Nephron (organoid): ENCODE measurements around the gene HACD2.

Experiments used
- H3K27ac Mint-ChIP-seq, 3 experiments: 2 replicates each; pipeline ENCODE4 v1.8.0; 2020; ENCODE audit warnings: mixed read lengths in 3 of 3, mild to moderate bottlenecking in 2 of 3, moderate library complexity in 1 of 3
- H3K27me3 Mint-ChIP-seq: 2 replicates; pipeline ENCODE4 v1.8.0; 2021; ENCODE audit warnings: low read depth, mild to moderate bottlenecking, moderate library complexity, mixed read lengths
- H3K36me3 Mint-ChIP-seq: 2 replicates; pipeline ENCODE4 v1.8.0; 2020; ENCODE audit warnings: low read depth, mixed read lengths
- H3K4me1 Mint-ChIP-seq: 2 replicates; pipeline ENCODE4 v1.8.0; 2020; ENCODE audit warnings: mixed read lengths
- H3K4me3 Mint-ChIP-seq, 3 experiments: 2 replicates each; pipeline ENCODE4 v1.8.0; 2020; ENCODE audit warnings: mild to moderate bottlenecking in 3 of 3, mixed read lengths in 3 of 3, moderate library complexity in 2 of 3
- H3K9me3 Mint-ChIP-seq: 2 replicates; pipeline ENCODE4 v1.8.0; 2020; ENCODE audit warnings: mixed read lengths
- TF ChIP-seq, protein P1 (sequence below), 3 experiments: fragments of 200-600 bp; sonication (generic); IDR thresholded peaks; one replicate each; pipeline ENCODE4 v1.5.0; 2021; ENCODE audit warnings: antibody characterized with exemption in 3 of 3; ENCODE audit not compliant: unreplicated experiment in 3 of 3

HACD2 gene

GRCh38 chr3:123481071-123481470, 103.8 kb downstream of the HACD2 start:
- H3K4me3 Mint-ChIP-seq, result no peak overlapping the region
- no peaks in the 10 kb centered on the region for H3K36me3 Mint-ChIP-seq
- no peaks in the 10 kb centered on the region for H3K4me1 Mint-ChIP-seq
- TF ChIP-seq, protein P1, sequence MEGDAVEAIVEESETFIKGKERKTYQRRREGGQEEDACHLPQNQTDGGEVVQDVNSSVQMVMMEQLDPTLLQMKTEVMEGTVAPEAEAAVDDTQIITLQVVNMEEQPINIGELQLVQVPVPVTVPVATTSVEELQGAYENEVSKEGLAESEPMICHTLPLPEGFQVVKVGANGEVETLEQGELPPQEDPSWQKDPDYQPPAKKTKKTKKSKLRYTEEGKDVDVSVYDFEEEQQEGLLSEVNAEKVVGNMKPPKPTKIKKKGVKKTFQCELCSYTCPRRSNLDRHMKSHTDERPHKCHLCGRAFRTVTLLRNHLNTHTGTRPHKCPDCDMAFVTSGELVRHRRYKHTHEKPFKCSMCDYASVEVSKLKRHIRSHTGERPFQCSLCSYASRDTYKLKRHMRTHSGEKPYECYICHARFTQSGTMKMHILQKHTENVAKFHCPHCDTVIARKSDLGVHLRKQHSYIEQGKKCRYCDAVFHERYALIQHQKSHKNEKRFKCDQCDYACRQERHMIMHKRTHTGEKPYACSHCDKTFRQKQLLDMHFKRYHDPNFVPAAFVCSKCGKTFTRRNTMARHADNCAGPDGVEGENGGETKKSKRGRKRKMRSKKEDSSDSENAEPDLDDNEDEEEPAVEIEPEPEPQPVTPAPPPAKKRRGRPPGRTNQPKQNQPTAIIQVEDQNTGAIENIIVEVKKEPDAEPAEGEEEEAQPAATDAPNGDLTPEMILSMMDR (IDR thresholded peaks at IDR 0.05; ENCODE audit: unreplicated experiment in 3 of 3), result no peak
- peaks cover 26% of the 10 kb centered on the region for H3K27me3 Mint-ChIP-seq
- H3K27ac Mint-ChIP-seq, result no peak overlapping the region
- H3K9me3 Mint-ChIP-seq, result no peaks in the 10 kb centered on the region

DNA sequence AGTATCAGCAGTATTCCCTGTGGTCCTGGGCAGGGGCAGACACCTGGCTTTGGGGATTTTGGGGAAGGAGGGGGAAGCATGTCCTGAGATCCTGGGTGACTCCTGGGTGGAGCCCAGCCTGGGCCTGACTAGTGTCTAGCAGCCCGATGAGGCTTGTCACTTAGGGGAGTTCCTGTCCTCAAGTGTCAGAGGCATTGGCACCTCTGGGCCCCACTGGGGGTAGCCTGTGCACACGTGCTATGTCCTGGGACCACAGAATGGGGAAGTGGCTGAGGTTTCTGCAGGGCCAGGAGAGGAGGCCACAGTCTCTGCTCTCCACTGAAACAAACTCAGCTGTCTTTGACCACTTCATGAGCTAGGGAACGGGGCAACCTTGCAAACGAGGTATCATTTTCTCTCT, 104.4 kb downstream of the HACD2 start:
- TF ChIP-seq, protein P1 (IDR thresholded peaks at IDR 0.05; ENCODE audit: unreplicated experiment in 3 of 3), result no peak
- Mint-ChIP-seq H3K27ac (no peak overlapping the region), H3K4me1 (no peaks in the 10 kb centered on the region), H3K27me3 (peaks cover 25% of the 10 kb centered on the region), H3K4me3 (no peak overlapping the region), H3K36me3 (no peaks in the 10 kb centered on the region), H3K9me3 (no peaks in the 10 kb centered on the region)

GRCh38 chr3:123479891-123480290, 105.0 kb downstream of the HACD2 start:
- Mint-ChIP-seq H3K9me3 (no peaks in the 10 kb centered on the region), H3K36me3 (no peaks in the 10 kb centered on the region), H3K27ac (no peak overlapping the region), H3K27me3 (peaks cover 29% of the 10 kb centered on the region), H3K4me3 (no peak overlapping the region), H3K4me1 (no peaks in the 10 kb centered on the region)
- TF ChIP-seq, protein P1 (IDR thresholded peaks at IDR 0.05; ENCODE audit: unreplicated experiment in 3 of 3), result no peak

GRCh38 chr3:123478314-123478713, 106.5 kb downstream of the HACD2 start:
- H3K27me3 Mint-ChIP-seq, result peaks cover 34% of the 10 kb centered on the region
- H3K27ac Mint-ChIP-seq, result peak overlapping the region in 1 of 3 experiments; percentile 71
- no peaks in the 10 kb centered on the region for H3K9me3 Mint-ChIP-seq
- H3K4me3 Mint-ChIP-seq, result no peak overlapping the region
- H3K4me1 Mint-ChIP-seq, result no peaks in the 10 kb centered on the region
- TF ChIP-seq, protein P1 (IDR thresholded peaks at IDR 0.05; ENCODE audit: unreplicated experiment in 3 of 3), result no peak
- H3K36me3 Mint-ChIP-seq, result no peaks in the 10 kb centered on the region

- H3K27me3 Mint-ChIP-seq, result peaks cover 34% of the 10 kb centered on the region
- H3K4me3 Mint-ChIP-seq, result no peak overlapping the region
- TF ChIP-seq, protein P1 (IDR thresholded peaks at IDR 0.05; ENCODE audit: unreplicated experiment in 3 of 3), result no peak
- H3K9me3 Mint-ChIP-seq, result no peaks in the 10 kb centered on the region
- H3K27ac Mint-ChIP-seq, result no peak overlapping the region
- no peaks in the 10 kb centered on the region for H3K4me1 Mint-ChIP-seq
- no peaks in the 10 kb centered on the region for H3K36me3 Mint-ChIP-seq
Observed at GRCh38 chr3:123476967-123477750, 107.7 kb downstream of the HACD2 start.

- H3K4me1 Mint-ChIP-seq, result no peaks in the 10 kb centered on the region
- H3K36me3 Mint-ChIP-seq, result no peaks in the 10 kb centered on the region
- no peak overlapping the region for H3K4me3 Mint-ChIP-seq
Observed at GRCh38 chr3:123475786-123476185, 109.1 kb downstream of the HACD2 start.

More at GRCh38 chr3:123475786-123476185, 109.1 kb downstream of the HACD2 start:
- H3K9me3 Mint-ChIP-seq, result no peaks in the 10 kb centered on the region
- H3K27ac Mint-ChIP-seq, result no peak overlapping the region
- H3K27me3 Mint-ChIP-seq, result peaks cover 34% of the 10 kb centered on the region
- TF ChIP-seq, protein P1 (IDR thresholded peaks at IDR 0.05; ENCODE audit: unreplicated experiment in 3 of 3), result no peak
